Smooth muscle cell (in vitro differentiated cells): ENCODE measurements around the gene GRPEL1. TPM values are rescaled to one million over a fixed set of nuclear protein-coding genes. Genes with fewer than 3 reads are reported as not detected.
A peak's percentile ranks its signal among the peaks of the same experiment; 100 is the strongest.

Source experiments
- DNase-seq: peaks from one replicate; lab custom pipeline; 2025; ENCODE audit not compliant: unreplicated experiment; lab: John Stamatoyannopoulos, UW
- H2AFZ ChIP-seq: fragments of 200-600 bp; sonication (generic); 2 replicates; pipeline ENCODE4 v1.6.0; 2016; ENCODE audit warnings: antibody characterized with exemption, low read depth, mild to moderate bottlenecking
- H3F3A ChIP-seq: fragments of 200-600 bp; sonication (generic); 2 replicates; pipeline ENCODE4 v1.6.0; 2017; ENCODE audit warnings: antibody characterized with exemption, low read depth
- H3K27ac ChIP-seq: fragments of 200-600 bp; sonication (generic); 2 replicates; pipeline ENCODE4 v1.5.1; 2016; ENCODE audit warnings: low read depth, mild to moderate bottlenecking
- H3K27me3 ChIP-seq: fragments of 200-600 bp; sonication (generic); 2 replicates; pipeline ENCODE4 v1.6.1; 2016; ENCODE audit warnings: low read depth, mild to moderate bottlenecking
- H3K36me3 ChIP-seq: fragments of 200-600 bp; sonication (generic); 2 replicates; pipeline ENCODE4 v1.5.1; 2016; ENCODE audit warnings: low read depth
- H3K4me1 ChIP-seq: fragments of 200-600 bp; sonication (generic); 2 replicates; pipeline ENCODE4 v1.5.1; 2016; ENCODE audit warnings: low read depth
- H3K4me2 ChIP-seq: fragments of 200-600 bp; sonication (generic); 2 replicates; pipeline ENCODE4 v1.6.0; 2016; ENCODE audit warnings: mild to moderate bottlenecking
- H3K4me3 ChIP-seq: fragments of 200-600 bp; sonication (generic); 2 replicates; pipeline ENCODE4 v1.5.1; 2016; ENCODE audit warnings: mild to moderate bottlenecking
- H3K79me2 ChIP-seq: fragments of 200-600 bp; sonication (generic); 2 replicates; pipeline ENCODE4 v1.6.0; 2016; ENCODE audit warnings: low read depth, mild to moderate bottlenecking
- H3K9ac ChIP-seq: fragments of 200-600 bp; sonication (generic); 2 replicates; pipeline ENCODE4 v1.6.0; 2016; ENCODE audit warnings: low read depth
- H3K9me3 ChIP-seq: fragments of 200-600 bp; sonication (generic); replicated peaks from 2 replicates; pipeline ENCODE4 v1.5.1; 2016; ENCODE audit warnings: low read depth
- H4K20me1 ChIP-seq: fragments of 200-600 bp; sonication (generic); 2 replicates; pipeline ENCODE4 v1.6.0; 2016; ENCODE audit warnings: low read depth
- CTCF ChIP-seq: fragments of 200-600 bp; sonication (generic); IDR thresholded peaks from 2 replicates; pipeline ENCODE4 v1.5.1; 2017; ENCODE audit warnings: borderline replicate concordance, mild to moderate bottlenecking, antibody characterized with exemption; ENCODE audit not compliant: insufficient read depth, poor library complexity, severe bottlenecking
- WGBS: methylation state at CpG from one replicate; pipeline ENCODE4 v1.1.7; 2016; ENCODE audit warnings: low lambda C conversion rate; 5-methylcytosine and 5-hydroxymethylcytosine counted together
- polyA plus RNA-seq: library from polyadenylated mRNA; unstranded; fragments of >200 nt; fragmentation: Nextera tagmentation; extraction: Ambion mirVana; gene quantifications from 2 replicates; pipeline ENCODE4 v1.2.1, GENCODE V29; 2016
- total RNA-seq: library from RNA; depleted of rRNA; stranded (reverse); fragments of >200 nt; gene quantifications from 2 replicates; pipeline ENCODE4 v1.2.3, GENCODE V29; 2014

GRPEL1 gene
- total and polyA plus RNA-seq, 2 experiments from 2014 or later: 18.6 to 40.6 TPM

- H2AFZ ChIP-seq: no peak overlapping the region
- H3K4me3 ChIP-seq: no peak overlapping the region
- H3K36me3 ChIP-seq: no peaks in the 10 kb centered on the region
- no peaks in the 10 kb centered on the region for H3K9me3 ChIP-seq
- no peak overlapping the region for H3K27ac ChIP-seq
- H3K4me1 ChIP-seq: peaks cover 17% of the 10 kb centered on the region
- WGBS: 97% methylated on average over 19 of the region's 19 CpGs
- peaks cover 25% of the 10 kb centered on the region for H4K20me1 ChIP-seq
- H3F3A ChIP-seq: peaks cover 5% of the 10 kb centered on the region
- DNase-seq: no peak
- TF ChIP-seq CTCF: no peak
- H3K4me2 ChIP-seq: no peak overlapping the region
- H3K79me2 ChIP-seq: peaks cover 27% of the 10 kb centered on the region
- H3K27me3 ChIP-seq: no peaks in the 10 kb centered on the region
- no peak overlapping the region for H3K9ac ChIP-seq
These were observed 26.6 kb downstream of the GRPEL1 start for GRCh38 chr4:7041246-7041645.

- H3F3A ChIP-seq: peaks cover 5% of the 10 kb centered on the region
- no peak overlapping the region for H3K9ac ChIP-seq
- no peak overlapping the region for H3K27ac ChIP-seq
- H3K36me3 ChIP-seq: no peaks in the 10 kb centered on the region
- H3K27me3 ChIP-seq: no peaks in the 10 kb centered on the region
- H3K4me2 ChIP-seq: no peak overlapping the region
- H3K9me3 ChIP-seq: no peaks in the 10 kb centered on the region
- peaks cover 17% of the 10 kb centered on the region for H3K4me1 ChIP-seq
- TF ChIP-seq CTCF: no peak
- no peak overlapping the region for H3K4me3 ChIP-seq
- H4K20me1 ChIP-seq: peaks cover 20% of the 10 kb centered on the region
- peaks cover 23% of the 10 kb centered on the region for H3K79me2 ChIP-seq
- 88% methylated on average over 4 of the region's 4 CpGs for WGBS
- DNase-seq: no peak
- no peak overlapping the region for H2AFZ ChIP-seq
These were observed 27.1 kb downstream of the GRPEL1 start for GRCh38 chr4:7040765-7041164.

- TF ChIP-seq CTCF: no peak
- Histone ChIP-seq H2AFZ (no peak overlapping the region), H3K4me1 (peaks cover 8% of the 10 kb centered on the region), H3F3A (peaks cover 5% of the 10 kb centered on the region), H3K79me2 (no peaks in the 10 kb centered on the region), H4K20me1 (no peaks in the 10 kb centered on the region), H3K36me3 (no peaks in the 10 kb centered on the region), H3K27ac (no peak overlapping the region), H3K4me2 (no peak overlapping the region), H3K9ac (no peak overlapping the region), H3K4me3 (no peak overlapping the region), H3K27me3 (no peaks in the 10 kb centered on the region), H3K9me3 (no peaks in the 10 kb centered on the region)
- DNase-seq: no peak
- 78% methylated on average over 6 of the region's 6 CpGs for WGBS
These were observed 30.4 kb downstream of the GRPEL1 start for GRCh38 chr4:7037425-7037824.

GRCh38 chr4:7034262-7035081, 33.4 kb downstream of the GRPEL1 start:
- Histone ChIP-seq H3K27me3 (no peaks in the 10 kb centered on the region), H3K79me2 (no peaks in the 10 kb centered on the region), H3F3A (no peaks in the 10 kb centered on the region), H3K27ac (peak overlapping the region; percentile 34), H2AFZ (no peak overlapping the region), H3K9ac (no peak overlapping the region), H3K36me3 (no peaks in the 10 kb centered on the region), H3K4me3 (no peak overlapping the region), H3K4me1 (no peaks in the 10 kb centered on the region), H3K4me2 (no peak overlapping the region), H4K20me1 (no peaks in the 10 kb centered on the region), H3K9me3 (no peaks in the 10 kb centered on the region)
- no peak for DNase-seq
- TF ChIP-seq CTCF: no peak
- WGBS: 79% methylated on average over 20 of the region's 20 CpGs
